Esophagus mucosa (tissue), 1 donor: ENCODE results near the gene TCF3. TPM values are rescaled to one million over a fixed set of nuclear protein-coding genes. Genes with fewer than 3 reads are reported as not detected.

ENCODE experiments used
- ATAC-seq: fragments of 200-7000 bp; cut with Tn5 transposase; one replicate; pipeline ENCODE4 v1.9.1; 2020
- total RNA-seq: library from RNA; stranded (reverse); gene quantifications from one replicate; pipeline ENCODE4 v1.2.4, GENCODE V29; 2023
- donor health status: DM: yes; HTN: yes; CAD: no.

TCF3 gene
- total RNA-seq, 1 donor from 2014 or later = 39.5 TPM

- ATAC-seq = no peak
Observed at GRCh38 chr19:1609103-1609396, 43.4 kb downstream of the TCF3 start.

- no peak for ATAC-seq
Observed at GRCh38 chr19:1608359-1609102, 43.9 kb downstream of the TCF3 start.

DNA sequence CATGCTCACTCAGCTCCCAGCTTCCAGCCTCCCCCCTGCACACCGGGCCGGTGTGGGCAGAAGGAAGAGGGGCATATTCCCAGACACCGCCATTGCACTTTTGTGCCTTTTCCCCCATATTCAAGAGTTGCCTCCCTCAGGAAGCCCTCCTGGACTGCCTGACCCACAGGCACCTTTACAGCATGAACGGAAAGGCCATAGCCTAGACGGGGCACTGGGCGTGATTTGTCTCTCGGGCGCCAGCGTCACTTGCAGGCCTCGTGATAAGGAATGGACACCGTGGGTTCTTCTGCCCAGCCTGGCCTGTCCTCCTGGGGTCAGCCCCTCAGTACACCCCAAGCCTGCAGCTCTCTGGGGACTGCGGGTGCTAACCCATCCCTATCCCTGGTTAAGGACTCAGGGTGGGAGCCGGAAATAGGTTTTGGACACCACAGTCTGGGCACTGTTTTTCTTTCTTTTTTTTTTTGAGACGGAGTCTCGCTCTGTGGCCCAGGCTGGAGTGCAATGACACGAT lies 46.2 kb downstream of the TCF3 start:
- ATAC-seq = peak; percentile 1

GRCh38 chr19:1605236-1606137 lies 46.9 kb downstream of the TCF3 start, which contains the start of gene UQCR11:
UQCR11 (minus strand) TSS chr19:1605462; CDS start chr19:1605409, 53 bp downstream.
- ATAC-seq = peak; percentile 89

- ATAC-seq = no peak
Observed at GRCh38 chr19:1602091-1602707, 50.2 kb downstream of the TCF3 start.

GRCh38 chr19:1601613-1602064 lies 50.8 kb downstream of the TCF3 start:
- ATAC-seq = no peak

DNA sequence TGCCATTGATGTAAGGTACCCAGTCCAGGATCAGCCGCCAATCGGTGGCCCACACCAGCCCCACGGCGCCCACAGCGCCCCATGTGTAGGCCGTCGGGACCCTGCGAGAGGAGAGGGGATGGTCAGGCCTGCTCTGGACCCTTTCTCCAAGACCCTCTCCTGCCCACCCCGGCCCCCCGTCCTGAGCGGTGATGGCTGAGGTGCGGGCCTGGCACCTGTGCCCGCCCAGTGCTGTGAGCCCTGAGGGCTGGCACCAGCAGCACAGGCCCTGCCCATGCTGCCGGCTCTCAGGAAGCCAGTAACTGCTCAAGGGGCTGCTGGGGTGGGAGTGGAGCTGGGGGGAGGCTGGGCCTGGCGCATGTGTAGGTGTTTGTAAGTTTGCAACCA lies 53.0 kb downstream of the TCF3 start:
- ATAC-seq = peak; percentile 10

GRCh38 chr19:1598777-1599459 lies 53.5 kb downstream of the TCF3 start:
- ATAC-seq = no peak

DNA sequence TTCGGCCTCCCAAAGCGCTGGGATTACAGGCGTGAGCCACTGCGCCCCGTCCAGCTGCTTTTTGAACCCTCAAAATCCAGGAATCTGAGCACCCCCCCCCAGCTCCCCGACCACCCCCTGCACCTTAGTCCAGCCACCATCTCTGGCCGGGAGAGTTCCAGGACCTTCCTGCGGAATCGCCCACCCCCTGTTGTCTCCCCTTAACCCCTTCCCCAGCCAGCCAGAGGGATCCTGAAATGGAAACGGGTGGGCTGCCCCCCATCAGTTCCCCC lies 59.0 kb downstream of the TCF3 start:
- no peak for ATAC-seq

DNA sequence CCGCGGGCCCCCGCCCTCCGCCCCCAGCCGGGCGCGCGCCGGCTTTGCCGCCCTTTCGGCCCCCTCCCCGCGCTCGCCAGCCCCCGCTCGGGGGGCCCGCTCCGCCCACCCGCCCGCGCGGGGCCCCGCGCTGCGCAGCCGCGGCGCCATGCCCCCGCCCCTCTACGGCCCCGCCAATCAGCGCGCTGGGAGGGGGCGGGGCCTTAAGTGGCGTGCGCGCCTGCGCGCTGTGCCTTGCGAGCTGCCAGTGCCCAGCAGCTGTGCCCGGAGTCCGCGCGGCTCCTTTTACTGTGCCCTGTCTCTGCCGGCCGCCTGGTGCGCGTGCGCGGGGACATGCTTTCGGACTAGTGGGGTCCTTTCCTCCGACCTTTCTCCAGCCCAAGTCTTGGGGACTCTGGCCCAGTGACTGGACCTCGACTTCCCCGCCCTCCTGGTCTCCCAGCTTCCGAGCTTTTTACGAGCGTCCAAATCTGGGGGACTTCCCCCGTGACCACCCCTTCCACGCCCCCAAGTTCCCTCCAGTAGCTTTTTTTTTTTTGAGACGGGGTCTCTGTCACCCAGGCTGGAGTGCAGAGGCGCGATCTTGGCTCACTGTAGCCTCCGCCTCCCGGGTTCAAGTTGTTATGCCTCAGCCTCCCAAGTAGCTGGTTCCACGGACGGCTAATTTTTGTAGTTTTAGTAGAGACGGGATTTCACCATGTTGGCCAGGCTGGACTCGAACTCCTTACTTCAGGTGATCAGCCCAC lies 59.5 kb downstream of the TCF3 start, which contains the start of gene MBD3:
MBD3 (minus strand) TSS at position 111 of the 746 bp plus-strand sequence. CDS start 234 bp downstream, outside the sequence.
- peak; percentile 90 for ATAC-seq

GRCh38 chr19:1592024-1592754 lies 60.2 kb downstream of the TCF3 start:
- ATAC-seq = peak; percentile 86

- ATAC-seq = no peak
Observed at GRCh38 chr19:1591421-1592023, 60.9 kb downstream of the TCF3 start.

GRCh38 chr19:1590641-1591397 lies 61.6 kb downstream of the TCF3 start:
- no peak for ATAC-seq

DNA sequence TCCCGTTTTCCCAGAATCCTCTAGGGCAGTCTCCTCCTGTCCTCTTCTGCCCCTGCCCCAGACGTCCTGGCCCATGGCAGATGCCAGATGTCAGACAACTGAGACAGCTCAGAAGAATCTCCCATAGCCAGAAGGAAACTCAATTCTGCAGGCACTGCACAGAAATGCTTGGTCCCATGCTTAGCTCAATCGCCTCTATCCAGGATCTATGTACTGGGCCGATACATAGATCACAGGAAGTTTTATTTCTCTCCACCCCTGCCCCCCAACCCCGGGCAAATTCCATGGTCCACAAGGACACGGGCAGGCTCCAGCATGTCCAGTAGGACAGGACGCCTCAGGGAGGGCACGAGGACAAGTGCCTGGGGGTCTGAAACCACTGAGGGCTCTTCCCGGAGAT lies 64.5 kb downstream of the TCF3 start:
- ATAC-seq = no peak

- ATAC-seq = peak; percentile 9
Observed at GRCh38 chr19:1585243-1585580, 67.2 kb downstream of the TCF3 start.

DNA sequence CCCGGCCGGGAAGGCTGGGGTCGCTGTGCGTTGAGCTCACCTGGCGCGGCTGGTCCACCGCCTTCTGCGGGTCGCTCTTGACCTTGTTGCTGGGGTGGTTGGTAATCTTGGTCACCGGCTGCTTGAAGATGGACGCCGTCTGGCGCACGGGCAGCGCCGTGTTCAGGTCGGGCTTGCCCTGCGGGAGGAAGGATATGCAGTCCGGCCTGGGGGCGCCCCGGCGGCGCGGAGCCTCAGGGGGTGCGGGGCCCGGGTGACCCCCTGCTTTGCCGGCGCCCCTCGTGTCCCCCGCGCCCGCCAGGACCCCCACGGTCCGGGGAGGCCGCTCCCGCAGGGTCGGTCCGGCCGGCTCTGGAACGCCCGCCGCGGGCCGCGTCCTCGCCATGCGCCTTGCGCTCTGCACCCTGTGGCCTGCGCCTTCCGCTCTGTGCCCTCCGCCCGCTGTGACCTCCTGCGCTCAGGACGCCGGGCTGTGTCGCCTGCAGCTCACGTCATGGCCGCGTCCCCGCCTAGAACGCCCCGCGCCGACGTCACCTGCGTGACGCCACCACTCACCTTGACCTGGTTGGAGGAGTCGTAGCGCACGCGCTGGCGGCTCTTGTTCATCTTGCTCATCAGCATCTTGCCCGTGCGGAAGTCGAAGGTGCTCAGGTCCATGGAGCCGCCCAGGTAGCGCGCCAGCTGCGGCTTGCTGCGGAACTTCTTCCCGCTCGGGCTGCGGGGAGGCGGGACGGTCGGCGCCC lies 67.7 kb downstream of the TCF3 start:
- peak; percentile 7 for ATAC-seq

GRCh38 chr19:1582201-1582600 lies 70.2 kb downstream of the TCF3 start:
- no peak for ATAC-seq

DNA sequence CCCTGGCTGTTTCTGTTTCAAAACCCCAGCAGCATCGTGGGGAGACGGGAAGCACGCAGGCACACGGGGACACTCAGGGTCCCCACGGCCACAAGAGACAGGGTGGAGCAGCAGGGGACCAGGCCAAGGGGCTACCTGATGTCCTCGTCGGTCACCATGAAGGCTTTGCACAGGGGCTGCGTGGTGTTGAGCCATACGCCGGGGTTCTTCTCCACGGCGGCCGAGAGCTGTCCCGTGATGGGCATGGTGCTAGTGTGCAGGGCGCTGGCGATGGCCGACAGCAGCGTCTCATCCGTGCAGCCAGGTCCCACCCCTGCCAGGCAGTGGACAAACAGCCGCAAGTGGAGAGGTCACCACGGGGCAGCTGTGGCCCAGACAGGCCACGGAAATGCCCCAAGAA lies 71.5 kb downstream of the TCF3 start:
- no peak for ATAC-seq

DNA sequence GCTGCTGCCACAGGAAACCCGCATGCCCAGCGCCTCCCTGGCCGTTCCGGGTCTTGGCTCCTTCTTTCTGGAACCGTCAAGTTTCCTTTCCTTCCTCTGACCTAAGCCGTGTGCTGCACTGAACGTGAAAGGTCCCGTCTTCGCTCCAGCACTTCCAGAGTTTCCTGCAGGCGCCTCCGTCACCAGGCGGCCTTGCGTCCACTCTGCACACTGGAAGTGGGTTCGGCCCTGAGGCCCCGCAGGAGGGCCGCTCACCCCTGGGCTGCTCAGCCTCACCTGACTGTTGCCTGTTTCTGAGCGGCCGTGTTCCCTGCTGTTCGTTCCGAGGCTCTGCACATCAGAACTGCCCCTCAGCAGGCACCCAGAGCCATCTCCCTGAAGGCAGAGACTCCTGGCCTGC lies 72.0 kb downstream of the TCF3 start:
- ATAC-seq = no peak
